Tibial artery (tissue), 4 donors: ENCODE measurements around the gene C10orf67.
"Not testable (repeated sequence)": the region's sequence is repeated elsewhere in the genome, so short reads cannot be mapped to it uniquely, and the experiment has no call there.

Experiments used
- DNase-seq, 2 donors: peaks; one replicate each; pipeline ENCODE4 v3.0.0-alpha.2; 2019
- H3K27ac ChIP-seq, 2 donors: fragments of 200-600 bp; sonication (generic) in 1 of 2; 1 replicate in 1 of 2; 2 replicates in 1 of 2; pipeline ENCODE4 v1.5.1; 2018 to 2019; ENCODE audit warnings: mild to moderate bottlenecking in 1 of 2
- H3K27me3 ChIP-seq, 2 donors: fragments of 200-600 bp; sonication (generic) in 1 of 2; one replicate each; pipeline versions ENCODE4 v1.5.1 to v1.6.0; 2016 to 2019
- H3K36me3 ChIP-seq, 3 donors: fragments of 200-600 bp; sonication (generic) in 2 of 3; one replicate each; pipeline ENCODE4 v1.5.1; 2016 to 2019; ENCODE audit warnings: mild to moderate bottlenecking in 2 of 3
- H3K4me1 ChIP-seq, 4 donors: fragments of 200-600 bp; sonication (generic) in 2 of 4; 1 replicate in 3 of 4; 2 replicates in 1 of 4; pipeline ENCODE4 v1.5.1; 2016 to 2019
- H3K4me3 ChIP-seq, 2 donors: fragments of 200-600 bp; sonication (generic) in 1 of 2; 1 replicate in 1 of 2; 2 replicates in 1 of 2; pipeline ENCODE4 v1.5.1; 2018 to 2019; ENCODE audit warnings: mild to moderate bottlenecking in 2 of 2
- H3K9me3 ChIP-seq, 3 donors: fragments of 200-600 bp; sonication (generic) in 1 of 3; one replicate each; pipeline ENCODE4 v1.5.1; 2016 to 2019
- CTCF ChIP-seq, 2 experiments: fragments of 200-600 bp in 1 of 2; fragments of 450-650 bp in 1 of 2; IDR thresholded peaks; one replicate each; pipeline ENCODE4 v1.5.1; 2017 to 2019; ENCODE audit warnings: antibody characterized with exemption in 2 of 2, mild to moderate bottlenecking in 1 of 2, moderate library complexity in 1 of 2
- intact Hi-C: fragments of 100-400 bp; cut with DNase I; formaldehyde crosslinking; loops from one replicate; pipeline ENCODE4 v1.15.0; 2023; ENCODE audit warnings: low total_unique reads

The C10orf67 gene

GRCh38 chr10:23359692-23360380 lies 15.2 kb upstream of the C10orf67 start:
- Histone ChIP-seq H3K27me3 (no peaks in the 10 kb centered on the region), H3K9me3 (no peaks in the 10 kb centered on the region), H3K4me1 (no peaks in the 10 kb centered on the region), H3K36me3 (no peaks in the 10 kb centered on the region), H3K4me3 (no peak overlapping the region), H3K27ac (no peak overlapping the region)
- intact Hi-C loops: no loop called here
- no peak for DNase-seq
- no peak for TF ChIP-seq CTCF (IDR thresholded peaks at IDR 0.05)

GRCh38 chr10:23358357-23358756 lies 13.8 kb upstream of the C10orf67 start:
- H3K36me3 ChIP-seq: no peaks in the 10 kb centered on the region
- no peaks in the 10 kb centered on the region for H3K9me3 ChIP-seq
- no peak overlapping the region for H3K27ac ChIP-seq
- H3K27me3 ChIP-seq: no peaks in the 10 kb centered on the region
- H3K4me3 ChIP-seq: no peak overlapping the region
- DNase-seq: no peak
- no peaks in the 10 kb centered on the region for H3K4me1 ChIP-seq
- intact Hi-C loops: no loop called here
- TF ChIP-seq CTCF (IDR thresholded peaks at IDR 0.05): no peak

- Histone ChIP-seq H3K36me3 (no peaks in the 10 kb centered on the region), H3K9me3 (no peaks in the 10 kb centered on the region), H3K4me1 (no peaks in the 10 kb centered on the region), H3K27ac (no peak overlapping the region), H3K4me3 (no peak overlapping the region), H3K27me3 (no peaks in the 10 kb centered on the region)
- TF ChIP-seq CTCF (IDR thresholded peaks at IDR 0.05): no peak
- intact Hi-C loops: no loop called here
- no peak for DNase-seq
Measured at GRCh38 chr10:23354630-23355279, 10.2 kb upstream of the C10orf67 start.

- H3K36me3 ChIP-seq: no peaks in the 10 kb centered on the region
- intact Hi-C loops: no loop called here
- no peaks in the 10 kb centered on the region for H3K9me3 ChIP-seq
- no peak overlapping the region for H3K4me3 ChIP-seq
- H3K27me3 ChIP-seq: no peaks in the 10 kb centered on the region
- no peak for DNase-seq
- H3K4me1 ChIP-seq: peaks cover 0 to 3% (median 0%) of the 10 kb centered on the region in 4 donors
- TF ChIP-seq CTCF (IDR thresholded peaks at IDR 0.05): no peak
- no peak overlapping the region for H3K27ac ChIP-seq
Measured at GRCh38 chr10:23351926-23352519, 7.4 kb upstream of the C10orf67 start.

GRCh38 chr10:23350706-23351105 lies 6.1 kb upstream of the C10orf67 start:
- H3K4me3 ChIP-seq, intact Hi-C loops: not testable (repeated sequence)

GRCh38 chr10:23345861-23346260 lies 1.3 kb upstream of the C10orf67 start:
- Histone ChIP-seq H3K4me1 (peaks cover 0 to 18% (median 7%) of the 10 kb centered on the region in 4 donors), H3K9me3 (no peaks in the 10 kb centered on the region), H3K36me3 (no peaks in the 10 kb centered on the region), H3K4me3 (no peak overlapping the region), H3K27me3 (peaks cover 0 to 30% of the 10 kb centered on the region in 2 donors), H3K27ac (no peak overlapping the region)
- no peak for TF ChIP-seq CTCF (IDR thresholded peaks at IDR 0.05)
- intact Hi-C loops: no loop called here
- no peak for DNase-seq

More at GRCh38 chr10:23350706-23351105, 6.1 kb upstream of the C10orf67 start:
- not testable (repeated sequence) for H3K4me1 ChIP-seq, DNase-seq, H3K36me3 ChIP-seq, H3K27ac ChIP-seq, H3K9me3 ChIP-seq, H3K27me3 ChIP-seq
